IPS DF 6.9 (cell line): Measurements from ENCODE around the gene DPP6.
"Not testable (repeated sequence)": the region's sequence is repeated elsewhere in the genome, so short reads cannot be mapped to it uniquely, and the experiment has no call there.

Experiments
- DNase-seq: peaks from one replicate; pipeline ENCODE4 v3.0.0-alpha.2; 2013; ENCODE audit warnings: low read depth, low spot score
- H3K27ac ChIP-seq: one replicate; pipeline ENCODE4 v1.5.1; 2013; ENCODE audit warnings: low read length, control low read depth
- H3K27me3 ChIP-seq: 2 replicates; pipeline ENCODE4 v1.6.1; 2013; ENCODE audit warnings: mild to moderate bottlenecking, low read length; ENCODE audit not compliant: control insufficient read depth, insufficient read depth
- H3K36me3 ChIP-seq: 2 replicates; pipeline ENCODE4 v1.6.1; 2013; ENCODE audit warnings: low read length; ENCODE audit not compliant: control insufficient read depth, insufficient read depth
- H3K4me1 ChIP-seq: 2 replicates; pipeline ENCODE4 v1.6.1; 2013; ENCODE audit warnings: low read length; ENCODE audit not compliant: control insufficient read depth, insufficient read depth
- H3K4me3 ChIP-seq: 2 replicates; pipeline ENCODE4 v1.5.1; 2013; ENCODE audit warnings: mild to moderate bottlenecking, low read length
- H3K9me3 ChIP-seq: 2 replicates; pipeline ENCODE4 v1.6.1; 2013; ENCODE audit warnings: low read length, inconsistent platforms; ENCODE audit not compliant: control insufficient read depth, insufficient read depth
- WGBS: extraction: QIAGEN DNeasy Blood & Tissue Kit; methylation state at CpG from one replicate; pipeline ENCODE4 v1.1.7; 2013; ENCODE audit warnings: mixed read lengths, missing lambda C conversion rate; ENCODE audit not compliant: insufficient read length, insufficient coverage; 5-methylcytosine and 5-hydroxymethylcytosine counted together

Gene DPP6

DNA sequence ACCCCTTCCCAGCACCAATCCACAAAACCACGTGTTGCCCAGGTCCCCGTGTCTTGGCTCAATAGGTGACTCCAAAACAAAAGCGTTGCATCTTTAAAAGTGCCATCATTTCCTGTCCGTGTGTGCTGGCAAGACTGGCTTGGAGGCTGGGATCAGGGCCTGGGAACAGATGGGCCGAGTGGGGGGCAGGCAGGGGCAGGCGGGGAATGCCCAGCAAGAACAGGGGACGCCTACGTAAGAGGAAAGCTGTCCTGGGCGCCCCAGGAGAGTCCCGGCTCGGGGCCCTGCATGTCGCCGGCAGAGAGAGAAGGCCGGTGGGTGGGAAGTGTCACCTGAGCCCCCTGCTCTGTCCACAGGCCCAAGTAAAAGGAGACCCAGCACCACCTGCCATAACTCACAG lies 864.2 kb downstream of the DPP6 start:
- Histone ChIP-seq H3K4me1 (peaks cover 3% of the 10 kb centered on the region; the same call in 1 of the 2 replicates), H3K4me3 (no peak overlapping the region), H3K27me3 (no peaks in the 10 kb centered on the region; the same call in 1 of the 2 replicates), H3K27ac (no peak overlapping the region), H3K9me3 (no peaks in the 10 kb centered on the region), H3K36me3 (no peaks in the 10 kb centered on the region)
- DNase-seq, result no peak
- no CpG with 5 or more reads among the region's 14 CpGs for WGBS

DNA sequence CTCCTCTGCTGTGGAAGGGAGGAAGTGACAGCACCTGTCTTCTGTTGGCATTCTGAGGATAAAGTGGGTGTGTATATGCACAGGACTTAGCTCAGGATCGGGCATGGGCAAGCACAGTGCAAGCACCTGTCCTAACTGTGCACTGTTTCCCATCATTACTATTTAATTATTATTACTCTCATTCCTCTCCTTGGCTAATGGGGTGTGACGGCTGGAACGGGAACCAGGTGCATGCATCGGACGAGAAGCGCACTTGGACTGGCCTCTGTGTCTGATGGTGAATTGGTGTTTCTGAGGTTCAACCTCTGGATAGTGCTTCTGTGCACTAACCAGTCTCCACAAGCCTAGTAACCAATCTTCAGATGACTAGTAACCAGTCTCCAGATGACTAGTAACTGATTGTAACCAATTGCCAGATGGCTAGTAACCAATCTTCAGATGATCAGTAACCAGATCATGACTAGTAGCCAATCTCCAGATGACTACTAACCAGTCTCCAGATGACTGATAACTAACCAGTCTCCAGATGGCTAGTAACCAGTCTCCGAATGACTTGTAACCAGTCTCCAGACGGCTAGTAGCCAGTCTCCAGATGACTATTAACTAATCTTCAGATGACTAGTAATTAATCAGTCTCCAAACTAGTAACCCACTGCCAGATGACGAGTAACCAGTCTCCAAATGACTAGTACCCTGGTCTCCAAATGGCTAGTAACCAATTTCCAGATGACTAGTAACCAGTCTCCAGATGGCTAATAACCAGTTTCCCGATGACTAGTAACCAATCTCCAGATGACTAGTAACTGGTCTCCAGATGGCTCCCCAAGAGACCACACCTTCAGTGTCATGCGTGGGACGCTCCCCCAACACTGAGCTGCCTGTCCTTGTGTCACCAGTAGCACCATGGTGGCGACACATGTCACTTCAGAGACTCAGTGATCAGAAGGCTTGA lies 864.9 kb downstream of the DPP6 start:
- H3K27ac ChIP-seq, result no peak overlapping the region
- H3K4me1 ChIP-seq, result peaks cover 3% of the 10 kb centered on the region; the same call in 1 of the 2 replicates
- no peaks in the 10 kb centered on the region for H3K9me3 ChIP-seq
- no peak for DNase-seq
- no peaks in the 10 kb centered on the region for H3K36me3 ChIP-seq
- no peaks in the 10 kb centered on the region; the same call in 1 of the 2 replicates for H3K27me3 ChIP-seq
- WGBS, result no CpG with 5 or more reads among the region's 13 CpGs
- H3K4me3 ChIP-seq, result no peak overlapping the region

DNA sequence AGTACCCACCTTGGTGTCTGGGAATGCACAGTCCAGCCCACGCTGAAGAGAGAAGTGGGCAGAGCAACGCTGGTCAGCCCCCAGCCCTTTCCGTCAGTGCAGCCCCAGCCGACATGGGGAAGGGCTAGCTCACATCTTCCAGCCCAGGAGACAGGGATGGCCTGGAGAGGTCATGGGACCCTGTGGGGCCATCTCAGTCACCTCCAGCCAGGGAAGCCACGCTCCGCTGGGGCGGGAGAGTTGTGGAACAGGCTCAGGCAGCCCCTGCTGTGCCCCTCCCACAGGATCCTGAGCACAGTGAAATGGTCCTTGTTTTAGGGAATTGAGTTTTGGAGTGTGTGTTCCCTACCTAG lies 865.6 kb downstream of the DPP6 start:
- H3K27me3 ChIP-seq, result no peaks in the 10 kb centered on the region; the same call in 1 of the 2 replicates
- H3K4me1 ChIP-seq, result peaks cover 3% of the 10 kb centered on the region; the same call in 1 of the 2 replicates

DNA sequence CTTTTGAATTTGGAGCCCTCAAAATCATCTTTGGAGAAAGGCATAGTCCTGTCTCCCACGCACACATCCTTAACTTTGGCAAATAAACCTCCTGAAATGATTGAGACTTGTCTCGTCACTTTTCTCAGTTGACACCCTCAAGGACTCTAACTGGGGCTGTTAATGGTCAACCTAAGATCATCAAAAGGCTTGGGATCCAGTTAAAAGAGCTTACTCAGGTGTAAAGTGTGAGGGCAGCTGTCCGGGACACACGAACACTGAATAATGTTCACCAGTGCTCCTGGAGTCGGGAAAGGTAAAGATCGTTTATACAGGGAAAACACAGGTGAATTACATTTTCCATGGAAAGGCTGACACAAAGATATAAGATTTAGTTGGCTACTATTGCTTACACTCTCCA lies 866.1 kb downstream of the DPP6 start:
- WGBS, result no CpG with 5 or more reads among the region's 6 CpGs
- Histone ChIP-seq H3K27me3 (no peaks in the 10 kb centered on the region; the same call in 1 of the 2 replicates), H3K36me3 (no peaks in the 10 kb centered on the region), H3K27ac (no peak overlapping the region), H3K9me3 (no peaks in the 10 kb centered on the region), H3K4me1 (peaks cover 3% of the 10 kb centered on the region; the same call in 1 of the 2 replicates), H3K4me3 (no peak overlapping the region)
- no peak for DNase-seq

More for the DNA sequence above, 865.6 kb downstream of the DPP6 start:
- Histone ChIP-seq H3K36me3 (no peaks in the 10 kb centered on the region), H3K27ac (no peak overlapping the region), H3K9me3 (no peaks in the 10 kb centered on the region), H3K4me3 (no peak overlapping the region)
- no peak for DNase-seq
- no CpG with 5 or more reads among the region's 7 CpGs for WGBS

DNA sequence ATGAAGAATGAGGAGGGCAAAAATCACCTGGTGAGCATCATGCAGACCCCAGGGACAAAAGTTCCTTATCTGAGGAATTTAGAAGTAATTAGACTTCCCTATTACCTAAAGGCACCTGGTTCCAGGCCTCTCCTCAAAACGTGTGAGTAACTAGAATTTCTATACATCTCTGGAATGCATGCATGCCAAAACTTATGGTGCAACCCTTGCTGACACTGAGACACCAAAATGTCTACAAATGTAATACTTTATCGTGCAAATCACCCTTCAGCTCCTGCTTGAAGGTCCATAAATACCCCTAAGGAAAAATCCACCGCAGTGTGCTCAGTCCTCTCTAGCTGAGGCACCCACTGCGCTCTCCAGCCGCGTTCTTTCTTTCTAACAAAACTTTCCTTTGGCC lies 866.5 kb downstream of the DPP6 start:
- Histone ChIP-seq H3K27me3 (no peaks in the 10 kb centered on the region; the same call in 1 of the 2 replicates), H3K4me3 (no peak overlapping the region), H3K9me3 (no peaks in the 10 kb centered on the region), H3K36me3 (no peaks in the 10 kb centered on the region), H3K4me1 (peaks cover 3% of the 10 kb centered on the region; the same call in 1 of the 2 replicates), H3K27ac (no peak overlapping the region)
- no peak for DNase-seq
- no CpG with 5 or more reads among the region's 6 CpGs for WGBS

DNA sequence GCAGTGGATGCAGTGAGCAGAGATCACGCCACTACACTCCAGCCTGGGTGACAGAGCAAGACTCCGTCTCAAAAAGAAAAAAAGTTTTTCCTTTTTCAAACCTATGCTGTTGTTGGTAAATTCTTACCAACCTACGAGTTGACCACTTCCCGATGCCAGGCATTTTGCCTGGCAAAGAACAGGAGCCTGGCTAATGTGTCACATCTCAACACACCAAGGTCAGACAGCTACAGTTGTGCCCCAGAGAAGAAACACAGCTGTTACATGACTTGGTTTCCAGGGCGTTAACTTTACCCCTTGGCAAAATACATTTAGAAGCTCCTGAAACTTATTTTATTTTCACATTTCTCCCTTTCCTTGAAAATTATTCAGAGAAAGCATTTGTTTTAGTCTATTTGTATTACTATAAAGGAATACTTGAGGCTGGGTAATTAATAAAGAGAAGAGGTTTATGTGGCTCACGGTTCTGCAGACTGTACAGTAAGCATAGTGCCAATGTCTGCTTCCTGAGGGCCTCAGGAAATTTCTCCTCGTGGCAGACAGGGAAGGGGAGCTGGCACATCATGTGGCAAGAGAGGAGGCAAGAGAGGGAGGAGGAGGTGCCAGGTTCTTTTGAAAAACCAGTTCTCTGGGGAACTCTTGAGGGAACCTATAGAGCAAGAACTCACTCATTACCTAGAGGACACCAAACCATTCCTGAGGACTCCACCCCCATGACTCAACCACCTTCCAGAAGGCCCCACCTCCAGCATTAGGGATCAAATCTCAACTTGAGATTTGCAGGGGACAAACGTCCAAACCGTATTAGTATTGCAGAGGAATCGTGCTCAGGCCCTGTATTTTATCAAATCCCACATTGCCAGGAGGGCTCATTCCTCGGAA lies 867.4 kb downstream of the DPP6 start:
- Histone ChIP-seq H3K27ac (no peak overlapping the region), H3K36me3 (no peaks in the 10 kb centered on the region), H3K9me3 (no peaks in the 10 kb centered on the region), H3K4me3 (no peak overlapping the region), H3K27me3 (no peaks in the 10 kb centered on the region; the same call in 1 of the 2 replicates), H3K4me1 (no peaks in the 10 kb centered on the region)
- no peak for DNase-seq
- WGBS, result no CpG with 5 or more reads among the region's 11 CpGs

DNA sequence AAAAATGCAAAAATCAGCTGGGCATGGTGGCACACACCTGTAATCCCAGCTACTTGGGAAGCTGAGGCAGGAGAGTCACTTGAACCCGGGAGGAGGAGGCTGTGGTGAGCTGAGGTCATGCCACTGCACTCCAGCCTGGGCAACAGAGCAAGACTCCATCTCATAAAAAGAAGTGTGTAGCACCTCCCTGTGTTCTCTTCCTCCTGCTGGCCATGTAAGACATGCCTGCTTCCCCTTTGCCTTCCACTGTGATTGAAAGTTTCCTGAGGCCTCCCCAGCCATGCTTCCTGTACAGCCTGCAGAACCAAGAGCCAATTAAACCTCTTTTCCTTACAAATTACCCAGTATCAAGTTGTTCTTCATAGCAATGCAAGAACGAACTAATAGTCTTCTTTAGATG lies 870.3 kb downstream of the DPP6 start:
- H3K27ac ChIP-seq, DNase-seq, H3K9me3 ChIP-seq, H3K36me3 ChIP-seq, H3K27me3 ChIP-seq, H3K4me3 ChIP-seq, H3K4me1 ChIP-seq: not testable (repeated sequence)
- WGBS, result no CpG with 5 or more reads among the region's 2 CpGs

DNA sequence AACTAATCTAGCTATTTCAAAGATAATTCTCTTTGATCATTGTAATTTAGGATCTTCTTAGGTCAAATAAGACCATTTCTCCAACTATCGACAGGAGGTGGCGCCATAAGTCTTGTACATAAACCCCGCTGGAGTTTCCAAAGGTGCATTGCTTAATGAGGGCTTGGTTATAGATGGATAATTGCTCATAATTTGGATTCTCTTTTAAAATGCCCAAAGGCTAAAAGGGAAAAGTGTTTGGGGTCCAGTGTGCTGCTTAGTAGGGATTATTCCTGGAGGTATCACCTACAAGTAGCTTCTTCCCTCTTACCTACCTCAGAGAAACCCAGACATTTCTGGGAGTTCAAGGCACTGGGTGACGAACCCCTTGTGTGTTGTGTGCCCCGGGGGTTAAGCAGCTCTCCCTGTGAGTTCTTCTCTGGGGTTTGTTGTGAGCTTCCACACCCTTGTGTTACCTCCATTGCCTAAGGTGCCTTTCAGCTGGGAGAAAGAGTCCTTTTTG lies 875.5 kb downstream of the DPP6 start:
- no peak for DNase-seq
- Histone ChIP-seq H3K4me1 (peaks cover 5% of the 10 kb centered on the region; the same call in 1 of the 2 replicates), H3K36me3 (no peaks in the 10 kb centered on the region), H3K9me3 (no peaks in the 10 kb centered on the region; the same call in 1 of the 2 replicates), H3K27ac (no peak overlapping the region), H3K4me3 (no peak overlapping the region), H3K27me3 (no peaks in the 10 kb centered on the region)
- WGBS, result no CpG with 5 or more reads among the region's 5 CpGs

DNA sequence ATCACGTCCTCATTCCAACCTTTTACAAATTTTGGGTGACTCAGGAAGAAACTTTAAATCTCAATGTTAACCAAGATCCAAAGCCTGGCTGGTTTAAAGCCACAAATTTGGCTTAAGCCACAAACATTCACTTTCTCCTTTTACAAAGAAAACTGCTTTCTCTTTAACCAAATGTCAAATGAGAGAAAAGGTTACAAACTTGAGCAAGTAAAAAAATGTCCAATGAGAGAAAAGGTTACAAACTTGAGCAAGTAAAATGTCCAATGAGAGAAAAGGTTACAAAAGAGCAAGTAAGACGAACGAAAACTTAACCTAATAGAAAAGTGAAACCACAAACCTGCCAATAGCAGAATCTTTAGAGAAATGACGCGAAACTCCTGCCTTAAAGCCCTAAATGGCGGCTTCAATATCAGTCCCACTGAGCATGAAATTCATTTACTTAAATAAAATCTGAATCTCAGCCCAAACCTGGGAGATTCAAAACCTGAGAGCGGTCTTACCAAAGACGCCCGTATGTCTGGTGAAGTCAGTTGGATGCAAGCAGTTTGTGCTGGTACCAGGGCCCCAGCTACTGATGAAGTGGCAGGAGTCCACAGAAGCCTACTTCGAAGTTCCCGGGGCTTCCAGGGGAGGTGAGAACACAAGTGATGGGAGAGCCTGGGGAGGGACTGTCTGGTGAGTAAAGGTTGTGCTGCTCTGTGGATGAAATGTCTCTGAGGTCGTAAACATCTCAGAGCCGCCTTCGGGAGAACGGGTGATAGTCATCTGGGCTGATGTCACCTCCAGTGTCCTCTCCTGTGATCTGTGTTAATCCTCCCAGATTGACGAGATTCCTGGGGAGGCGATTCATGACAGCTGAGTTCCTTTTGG lies 876.2 kb downstream of the DPP6 start:
- peaks cover 2% of the 10 kb centered on the region for H3K9me3 ChIP-seq
- no peaks in the 10 kb centered on the region for H3K27me3 ChIP-seq
- H3K27ac ChIP-seq, result no peak overlapping the region
- H3K4me3 ChIP-seq, result no peak overlapping the region
- peaks cover 5% of the 10 kb centered on the region; the same call in 1 of the 2 replicates for H3K4me1 ChIP-seq
- WGBS, result no CpG with 5 or more reads among the region's 17 CpGs
- H3K36me3 ChIP-seq, result no peaks in the 10 kb centered on the region
- DNase-seq, result no peak
